Hepatocyte (in vitro differentiated cells): ENCODE results near the gene SNCG. TPM values are rescaled to one million over a fixed set of nuclear protein-coding genes. Genes with fewer than 3 reads are reported as not detected.

Experiments
- DNase-seq: peaks from one replicate; pipeline ENCODE4 v3.0.0-alpha.2; 2016; ENCODE audit warnings: low spot score
- H2AFZ ChIP-seq: fragments of 200-600 bp; sonication (generic); 2 replicates; pipeline ENCODE4 v1.6.0; 2016; ENCODE audit warnings: antibody characterized with exemption, mild to moderate bottlenecking
- H3K27ac ChIP-seq: fragments of 200-600 bp; sonication (generic); 2 replicates; pipeline ENCODE4 v1.5.1; 2016; ENCODE audit warnings: mild to moderate bottlenecking
- H3K27me3 ChIP-seq: fragments of 200-600 bp; sonication (generic); 2 replicates; pipeline ENCODE4 v1.6.1; 2016
- H3K36me3 ChIP-seq: fragments of 200-600 bp; sonication (generic); replicated peaks from 2 replicates; pipeline ENCODE4 v1.5.1; 2016; ENCODE audit warnings: low read depth; ENCODE audit not compliant: insufficient read depth
- H3K4me1 ChIP-seq: fragments of 200-600 bp; sonication (generic); 2 replicates; pipeline ENCODE4 v1.5.1; 2016; ENCODE audit warnings: mild to moderate bottlenecking, moderate library complexity; ENCODE audit not compliant: insufficient read depth
- H3K4me2 ChIP-seq: fragments of 200-600 bp; sonication (generic); 2 replicates; pipeline ENCODE4 v1.6.0; 2016
- H3K4me3 ChIP-seq: fragments of 200-600 bp; sonication (generic); 2 replicates; pipeline ENCODE4 v1.5.1; 2016; ENCODE audit warnings: mild to moderate bottlenecking
- H3K79me2 ChIP-seq: fragments of 200-600 bp; sonication (generic); 2 replicates; pipeline ENCODE4 v1.6.0; 2017; ENCODE audit warnings: mild to moderate bottlenecking
- H3K9me2 ChIP-seq: fragments of 200-600 bp; sonication (generic); replicated peaks from 2 replicates; pipeline ENCODE4 v1.6.0; 2017; ENCODE audit warnings: mild to moderate bottlenecking; ENCODE audit not compliant: insufficient read depth
- H3K9me3 ChIP-seq: fragments of 200-600 bp; sonication (generic); 2 replicates; pipeline ENCODE4 v1.5.1; 2016; ENCODE audit warnings: low read depth, mild to moderate bottlenecking
- H4K20me1 ChIP-seq: fragments of 200-600 bp; sonication (generic); 2 replicates; pipeline ENCODE4 v1.6.0; 2016; ENCODE audit warnings: mild to moderate bottlenecking; ENCODE audit not compliant: insufficient read depth, poor library complexity, severe bottlenecking
- CTCF ChIP-seq: fragments of 200-600 bp; sonication (generic); IDR thresholded peaks from 2 replicates; pipeline ENCODE4 v1.5.1; 2016; ENCODE audit warnings: antibody characterized with exemption, mild to moderate bottlenecking; ENCODE audit not compliant: poor library complexity
- EZH2 ChIP-seq: fragments of 200-600 bp; sonication (generic); IDR thresholded peaks from 2 replicates; pipeline ENCODE4 v1.6.1; 2016; ENCODE audit warnings: antibody characterized with exemption, mild to moderate bottlenecking, borderline replicate concordance
- EZH2phosphoT487 ChIP-seq: fragments of 200-600 bp; sonication (generic); IDR thresholded peaks from one replicate; pipeline ENCODE4 v1.6.1; 2018; ENCODE audit warnings: antibody characterized with exemption, mild to moderate bottlenecking, low read depth, moderate library complexity; ENCODE audit not compliant: unreplicated experiment, severe bottlenecking
- WGBS: methylation state at CpG from one replicate; pipeline ENCODE4 v1.1.6; 2016; ENCODE audit warnings: low lambda C conversion rate; ENCODE audit errors: missing lambda C conversion rate; 5-methylcytosine and 5-hydroxymethylcytosine counted together
- polyA plus RNA-seq: library from polyadenylated mRNA; unstranded; fragments of >200 nt; fragmentation: Nextera tagmentation; extraction: Ambion mirVana; gene quantifications from 2 replicates; pipeline ENCODE4 v1.2.1, GENCODE V29; 2016
- total RNA-seq: library from RNA; depleted of rRNA; stranded (reverse); fragments of >200 nt; gene quantifications from 2 replicates; pipeline ENCODE4 v1.2.3, GENCODE V29; 2014

The SNCG gene
- total and polyA plus RNA-seq, 2 experiments from 2014 or later: 12.1 to 18.5 TPM

GRCh38 chr10:86962136-86962980 lies 4.0 kb downstream of the SNCG start:
- no peak for DNase-seq
- no peaks in the 10 kb centered on the region for H3K9me2 ChIP-seq
- no peaks in the 10 kb centered on the region for H3K79me2 ChIP-seq
- no peaks in the 10 kb centered on the region for H4K20me1 ChIP-seq
- no peaks in the 10 kb centered on the region for H3K9me3 ChIP-seq
- no peaks in the 10 kb centered on the region for H3K27me3 ChIP-seq
- no peak overlapping the region for H3K4me3 ChIP-seq
- H3K27ac ChIP-seq: no peak overlapping the region
- no peak overlapping the region for H3K4me2 ChIP-seq
- H2AFZ ChIP-seq: no peak overlapping the region
- H3K36me3 ChIP-seq: no peaks in the 10 kb centered on the region
- over 99% methylated on average over 7 of the region's 7 CpGs for WGBS
- TF ChIP-seq CTCF (no peak), EZH2phosphoT487 (no peak), EZH2 (no peak)
- H3K4me1 ChIP-seq: peaks cover 21% of the 10 kb centered on the region

DNA sequence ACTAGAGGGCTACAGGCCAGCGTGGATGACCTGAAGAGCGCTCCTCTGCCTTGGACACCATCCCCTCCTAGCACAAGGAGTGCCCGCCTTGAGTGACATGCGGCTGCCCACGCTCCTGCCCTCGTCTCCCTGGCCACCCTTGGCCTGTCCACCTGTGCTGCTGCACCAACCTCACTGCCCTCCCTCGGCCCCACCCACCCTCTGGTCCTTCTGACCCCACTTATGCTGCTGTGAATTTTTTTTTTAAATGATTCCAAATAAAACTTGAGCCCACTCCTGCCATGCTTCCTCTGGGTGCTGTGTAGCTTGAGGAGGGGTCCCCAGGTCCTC lies 4.5 kb downstream of the SNCG start:
- Histone ChIP-seq H3K4me2 (no peak overlapping the region), H2AFZ (no peak overlapping the region), H4K20me1 (no peaks in the 10 kb centered on the region), H3K27ac (no peak overlapping the region), H3K4me1 (peaks cover 21% of the 10 kb centered on the region), H3K79me2 (no peaks in the 10 kb centered on the region), H3K9me3 (no peaks in the 10 kb centered on the region), H3K36me3 (no peaks in the 10 kb centered on the region), H3K4me3 (no peak overlapping the region), H3K27me3 (no peaks in the 10 kb centered on the region), H3K9me2 (no peaks in the 10 kb centered on the region)
- DNase-seq: no peak
- 95% methylated on average over 2 of the region's 7 CpGs for WGBS
- TF ChIP-seq CTCF: no peak
- no peak for TF ChIP-seq EZH2phosphoT487
- TF ChIP-seq EZH2: no peak

DNA sequence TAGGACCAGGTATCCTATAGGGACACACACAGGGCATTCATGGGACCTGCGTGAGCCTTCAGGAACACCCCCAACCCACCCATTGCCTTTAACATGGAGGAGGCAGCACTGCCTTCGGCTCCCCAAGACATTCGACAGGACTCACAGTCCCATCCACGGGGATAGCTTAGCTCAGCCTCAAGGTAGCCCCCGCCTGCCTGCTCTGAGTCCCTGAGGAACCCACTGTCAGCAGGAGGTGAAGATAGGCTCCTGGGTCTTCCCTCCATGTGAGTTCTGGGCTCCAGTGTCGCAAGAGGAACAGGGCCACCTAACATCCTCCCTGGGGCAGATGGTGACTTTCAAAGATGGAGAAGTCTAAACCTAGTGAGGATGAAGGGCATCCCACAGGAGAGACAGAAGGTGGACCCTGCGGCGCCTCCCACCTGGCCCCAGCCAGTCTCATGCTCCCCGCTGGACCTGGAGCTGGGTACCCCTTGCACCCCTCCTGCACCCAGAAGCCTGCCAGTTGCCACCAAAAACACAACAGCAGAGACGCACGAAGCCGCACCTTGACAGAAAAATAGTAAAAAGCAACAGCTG lies 5.0 kb downstream of the SNCG start:
- H3K27ac ChIP-seq: no peak overlapping the region
- TF ChIP-seq EZH2phosphoT487 (no peak), CTCF (no peak), EZH2 (no peak)
- H3K4me1 ChIP-seq: peaks cover 19% of the 10 kb centered on the region
- H3K36me3 ChIP-seq: no peaks in the 10 kb centered on the region
- no peak overlapping the region for H3K4me3 ChIP-seq
- DNase-seq: no peak
- H3K9me3 ChIP-seq: no peaks in the 10 kb centered on the region
- no peak overlapping the region for H3K4me2 ChIP-seq
- H3K79me2 ChIP-seq: no peaks in the 10 kb centered on the region
- no peaks in the 10 kb centered on the region for H4K20me1 ChIP-seq
- H3K27me3 ChIP-seq: no peaks in the 10 kb centered on the region
- H2AFZ ChIP-seq: no peak overlapping the region
- 96% methylated on average over 12 of the region's 12 CpGs for WGBS
- no peaks in the 10 kb centered on the region for H3K9me2 ChIP-seq
